Fibroblast of villous mesenchyme (primary cell): Measurements from ENCODE around the gene TMEM106A. TPM values are rescaled to one million over a fixed set of nuclear protein-coding genes. Genes with fewer than 3 reads are reported as not detected.
"Not testable (repeated sequence)": the region's sequence is repeated elsewhere in the genome, so short reads cannot be mapped to it uniquely, and the experiment has no call there.

Experiments
- DNase-seq: peaks from one replicate; pipeline ENCODE4 v3.0.0-alpha.2; 2010; ENCODE audit warnings: low read depth
- H3K4me3 ChIP-seq: 2 replicates; pipeline ENCODE4 v1.5.1; 2011; ENCODE audit warnings: low read depth, mild to moderate bottlenecking, low read length
- CTCF ChIP-seq: IDR thresholded peaks from 2 replicates; pipeline ENCODE4 v1.5.1; 2012; ENCODE audit warnings: low read depth, mild to moderate bottlenecking, low read length; ENCODE audit not compliant: insufficient read depth
- total RNA-seq: library from RNA; depleted of rRNA; stranded (reverse); fragments of >200 nt; gene quantifications from 2 replicates; pipeline ENCODE4 v1.2.3, GENCODE V29; 2012

Gene TMEM106A
- total RNA-seq, 1 donor = 11.7 TPM

GRCh38 chr17:43175213-43176118 is 36.2 kb upstream of the TMEM106A start:
- no peak for TF ChIP-seq CTCF
- peak overlapping the region; percentile 12 for H3K4me3 ChIP-seq
- DNase-seq = peak; percentile 80

- DNase-seq = peak; percentile 6
- no peak overlapping the region for H3K4me3 ChIP-seq
- no peak for TF ChIP-seq CTCF
These were observed 35.5 kb upstream of the TMEM106A start for GRCh38 chr17:43176119-43176570.

DNA sequence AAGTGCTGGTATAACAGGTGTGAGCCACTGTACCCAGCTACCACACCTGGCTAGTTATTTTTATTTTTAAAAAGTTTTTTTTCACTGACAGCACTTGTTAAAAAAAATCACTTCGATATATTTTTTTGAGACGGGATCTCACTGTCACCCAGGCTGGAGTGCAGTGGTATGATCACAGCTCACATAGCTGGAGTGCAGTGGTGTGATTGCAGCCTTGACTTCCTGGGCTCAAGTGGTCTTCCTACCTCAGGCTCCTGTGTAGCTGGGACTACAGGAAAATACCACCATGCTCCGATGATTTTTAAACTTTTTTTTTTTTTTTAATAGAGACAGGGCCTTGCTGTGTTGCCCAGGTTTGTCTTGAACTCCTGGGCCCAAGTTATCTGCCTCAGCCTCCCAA is 27.8 kb upstream of the TMEM106A start:
- H3K4me3 ChIP-seq = no peak overlapping the region
- no peak for TF ChIP-seq CTCF
- DNase-seq = no peak

GRCh38 chr17:43186656-43187055 is 25.0 kb upstream of the TMEM106A start:
- not testable (repeated sequence) for H3K4me3 ChIP-seq, DNase-seq

DNA sequence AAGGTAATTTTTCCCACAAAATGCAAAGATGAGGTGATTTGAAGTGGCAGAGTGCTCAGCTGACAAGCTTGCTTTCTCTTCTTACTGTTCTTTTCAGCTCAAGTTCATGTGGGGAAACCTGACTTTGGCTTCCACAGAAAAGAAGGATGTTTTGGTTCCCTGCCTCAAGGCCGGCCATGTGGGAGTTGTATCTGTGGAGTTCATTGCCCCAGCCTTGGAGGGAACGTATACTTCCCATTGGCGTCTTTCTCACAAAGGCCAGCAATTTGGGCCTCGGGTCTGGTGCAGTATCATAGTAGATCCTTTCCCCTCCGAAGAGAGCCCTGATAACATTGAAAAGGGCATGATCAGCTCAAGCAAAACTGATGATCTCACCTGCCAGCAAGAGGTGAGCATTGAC is 18.4 kb upstream of the TMEM106A start:
- H3K4me3 ChIP-seq = no peak overlapping the region
- DNase-seq = no peak
- TF ChIP-seq CTCF = no peak

DNA sequence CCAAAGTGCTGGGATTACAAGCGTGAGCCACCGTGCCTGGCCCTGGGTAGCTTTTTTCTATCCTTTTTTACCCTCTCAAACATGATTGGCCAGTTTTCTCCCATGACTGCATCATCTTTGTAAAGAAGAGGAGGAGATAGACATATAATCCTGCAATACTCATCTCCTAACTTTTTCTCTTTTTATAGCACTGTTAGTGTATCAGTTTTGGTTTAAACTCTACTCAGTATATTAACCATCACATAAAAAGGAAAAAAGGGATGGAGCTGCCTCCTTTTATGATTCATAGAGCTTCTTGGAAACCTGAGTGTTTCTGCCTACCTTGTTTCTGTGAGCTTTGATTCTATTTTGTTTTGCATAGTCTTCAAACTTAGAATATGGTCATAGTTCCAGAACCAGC is 12.0 kb upstream of the TMEM106A start:
- DNase-seq = no peak
- H3K4me3 ChIP-seq = no peak overlapping the region
- TF ChIP-seq CTCF = no peak

DNA sequence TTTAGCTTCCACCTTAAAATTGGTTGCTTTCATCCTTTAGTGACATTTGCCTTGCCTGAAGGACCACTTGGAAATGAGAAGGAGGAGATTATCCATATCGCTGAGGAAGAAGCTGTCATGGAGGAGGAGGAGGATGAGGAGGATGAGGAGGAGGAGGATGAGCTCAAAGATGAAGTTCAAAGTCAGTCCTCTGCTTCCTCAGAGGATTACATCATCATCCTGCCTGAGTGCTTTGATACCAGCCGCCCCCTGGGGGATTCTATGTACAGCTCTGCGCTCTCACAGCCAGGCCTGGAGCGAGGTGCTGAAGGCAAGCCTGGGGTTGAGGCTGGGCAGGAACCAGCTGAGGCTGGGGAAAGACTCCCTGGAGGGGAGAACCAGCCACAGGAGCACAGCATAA is 11.5 kb upstream of the TMEM106A start:
- no peak for TF ChIP-seq CTCF
- DNase-seq = peak; percentile 1
- no peak overlapping the region for H3K4me3 ChIP-seq

DNA sequence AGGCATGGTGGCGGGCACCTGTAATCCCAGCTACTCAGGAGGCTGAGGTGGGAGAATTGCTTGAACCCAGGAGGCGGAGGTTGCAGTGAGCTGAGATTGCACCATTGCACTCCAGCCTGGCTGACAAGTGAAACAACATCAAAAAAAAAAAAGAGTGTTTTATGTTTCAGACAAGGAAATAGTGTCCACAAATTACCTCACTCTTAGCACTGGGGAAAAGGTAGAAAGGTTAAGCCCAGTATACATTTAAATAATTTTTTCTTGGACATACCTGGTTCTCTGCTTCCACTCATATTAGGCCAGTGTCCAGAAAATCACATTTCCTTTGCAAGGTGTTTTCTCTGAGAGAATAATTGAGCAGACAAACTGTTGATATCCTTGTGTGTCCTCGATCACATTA is 8.7 kb upstream of the TMEM106A start:
- DNase-seq = not testable (repeated sequence)

More for the DNA sequence above, 8.7 kb upstream of the TMEM106A start:
- not testable (repeated sequence) for H3K4me3 ChIP-seq
